Measurements from ENCODE around the gene EIF4ENIF1.
"Not testable (repeated sequence)": the region's sequence is repeated elsewhere in the genome, so short reads cannot be mapped to it uniquely, and the experiment has no call there.

DNA sequence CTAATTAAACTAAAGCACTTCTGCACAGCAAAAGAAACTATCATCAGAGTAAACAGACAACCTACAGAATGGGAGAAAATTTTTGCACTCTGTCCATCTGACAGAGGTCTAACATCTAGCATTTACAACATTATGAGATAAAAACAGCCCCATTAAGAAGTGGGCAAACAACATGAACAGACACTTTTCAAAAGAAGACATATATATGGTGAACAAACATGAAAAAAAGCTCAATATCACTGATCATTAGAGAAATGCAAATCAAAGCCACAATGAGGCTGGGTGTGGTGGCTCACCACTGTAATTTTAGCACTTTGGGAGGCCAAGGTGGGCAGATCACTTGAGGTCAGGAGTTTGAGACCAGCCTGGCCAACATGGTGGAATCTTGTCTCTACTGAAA is 17.9 kb upstream of the EIF4ENIF1 start:
- TF ChIP-seq SP1 (IDR thresholded peaks at IDR 0.05); FOXM1 (IDR thresholded peaks at IDR 0.05; ENCODE audit: borderline replicate concordance); SUZ12 (IDR thresholded peaks at IDR 0.05); PKNOX1 (IDR thresholded peaks at IDR 0.05); ZNF384 (IDR thresholded peaks at IDR 0.05): not testable (repeated sequence)

Data from HEK293T (cell line).